NCI-H2171 treated with DMSO at 0.1 percent for 48 hours (cell line): ENCODE measurements around the gene EFHD1.
"Not testable (repeated sequence)": the region's sequence is repeated elsewhere in the genome, so short reads cannot be mapped to it uniquely, and the experiment has no call there.

Experiments
- DNase-seq: peaks from one replicate; lab custom pipeline; 2025; lab: John Stamatoyannopoulos, UW

Gene EFHD1

DNA sequence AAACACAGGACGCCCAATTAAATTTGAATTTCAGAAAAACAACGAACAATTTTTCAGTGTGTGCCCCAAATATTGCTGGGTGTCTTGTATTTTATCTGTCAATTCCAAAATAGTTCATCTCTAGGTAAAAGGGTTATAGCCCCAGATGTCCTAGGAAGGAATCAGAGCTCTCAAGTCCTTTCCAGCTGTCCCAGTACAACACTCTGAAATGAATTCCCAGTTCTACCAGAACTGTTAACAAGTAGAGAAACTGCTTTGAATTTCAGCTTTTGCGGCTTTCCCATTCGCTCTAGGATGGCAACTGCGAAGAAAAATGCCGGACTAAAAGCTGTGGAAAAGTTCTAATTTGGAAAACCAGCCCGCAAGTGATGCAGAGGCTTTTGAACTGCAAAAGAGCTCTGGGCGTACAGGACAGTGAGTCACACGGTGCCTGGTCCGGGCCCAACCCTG lies 63.2 kb downstream of the EFHD1 start:
- no peak for DNase-seq

DNA sequence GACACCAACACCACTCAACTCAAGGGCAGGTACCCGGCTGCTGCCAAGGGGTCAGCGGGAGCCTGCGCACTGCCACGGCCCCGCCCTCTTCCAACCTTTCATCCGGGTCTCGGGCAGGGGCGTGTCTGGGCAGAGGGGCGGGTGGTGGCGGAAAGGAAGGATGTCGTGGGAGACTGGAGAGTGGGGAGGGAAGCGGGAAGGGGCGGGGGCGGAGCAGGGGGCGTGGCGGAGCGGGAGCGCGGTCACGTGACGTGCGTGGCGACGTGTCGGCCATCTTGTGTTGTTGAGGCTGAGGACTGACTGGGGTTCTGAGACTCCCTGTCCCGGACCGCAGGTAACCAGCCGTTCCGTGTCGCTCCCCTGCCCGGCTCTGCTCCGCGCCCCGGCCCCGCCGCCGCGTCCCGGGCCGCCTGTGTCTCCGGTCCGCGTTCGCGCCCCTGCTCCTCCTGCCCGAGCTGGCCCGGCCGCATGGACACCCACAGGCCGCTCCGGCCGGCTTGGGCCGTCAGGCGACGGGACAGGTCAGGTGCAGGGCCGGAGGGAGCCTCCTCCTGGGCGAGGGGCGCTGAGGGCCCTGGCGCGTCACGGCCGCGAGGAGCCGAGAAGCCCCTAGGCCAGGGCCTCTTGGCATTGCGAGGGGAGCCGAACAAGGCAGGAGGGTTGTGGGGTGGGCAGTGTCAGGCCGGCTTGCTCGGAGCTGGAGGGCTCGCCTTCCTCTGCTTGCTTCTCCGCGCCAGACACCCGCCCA lies 63.8 kb downstream of the EFHD1 start, which contains the start of gene GIGYF2:
Gene GIGYF2, plus strand, starts transcription at position 273 of the 748 bp plus-strand sequence. CDS start 37,867 bp downstream, outside the sequence.
- DNase-seq, result peak; percentile 88

DNA sequence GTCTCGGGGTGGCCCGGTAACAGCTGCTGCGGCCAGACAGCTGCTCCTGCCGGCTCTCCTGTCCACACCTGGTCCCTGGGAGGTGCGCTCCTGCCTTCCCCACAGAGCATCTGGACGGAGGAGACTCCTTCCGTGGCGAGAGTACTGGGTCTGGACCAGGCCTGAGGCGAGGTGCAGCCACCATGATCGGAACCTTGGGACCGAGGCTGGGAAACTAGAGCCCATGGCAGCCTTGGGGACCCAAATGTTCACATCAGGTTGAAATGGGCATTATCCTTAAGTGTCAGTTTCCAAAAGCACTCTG lies 64.4 kb downstream of the EFHD1 start:
- no peak for DNase-seq

DNA sequence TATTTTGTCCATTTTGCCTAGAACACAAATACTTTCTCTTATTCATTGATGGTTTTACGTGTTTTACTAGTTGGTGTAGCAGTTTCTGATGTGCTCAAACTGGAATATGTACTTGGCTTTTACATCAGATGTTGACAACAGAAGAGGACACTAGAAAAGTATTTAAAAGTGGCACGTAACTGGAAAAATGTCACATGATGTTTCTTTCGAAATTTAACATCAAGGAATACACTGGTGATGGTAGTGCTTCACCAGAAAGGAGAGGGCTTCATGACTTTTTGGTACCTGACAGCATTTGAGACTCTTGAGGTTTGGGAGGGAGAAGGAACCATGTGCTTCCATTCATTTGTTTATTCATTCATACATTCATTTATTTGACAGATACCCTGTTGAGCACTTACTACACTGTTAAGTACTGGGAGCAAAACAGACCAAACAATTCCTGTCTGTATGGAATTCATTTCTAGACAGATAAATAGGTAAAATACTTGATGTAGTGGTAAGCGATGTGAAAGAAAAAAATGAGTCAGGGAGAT lies 65.2 kb downstream of the EFHD1 start:
- DNase-seq, result no peak

DNA sequence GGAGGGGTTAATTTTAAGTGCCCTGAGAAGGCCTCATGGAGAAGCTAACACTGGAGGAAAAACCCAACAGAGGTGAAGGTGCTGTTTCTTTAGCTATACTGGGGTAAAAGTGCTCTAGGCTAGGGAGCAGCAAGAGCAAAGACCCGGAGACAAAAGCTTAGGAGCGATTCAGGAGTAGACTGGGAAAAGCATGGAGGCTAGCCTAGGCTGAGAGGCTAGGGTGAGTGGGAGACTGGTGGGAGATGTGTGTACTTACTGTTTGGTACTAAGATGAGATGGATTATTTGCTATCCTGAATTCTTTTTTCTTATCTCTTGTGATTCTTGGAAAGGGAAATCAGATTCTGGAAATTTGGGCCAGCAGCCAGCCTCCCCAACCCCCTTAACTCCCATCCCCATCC lies 65.7 kb downstream of the EFHD1 start:
- DNase-seq, result no peak

DNA sequence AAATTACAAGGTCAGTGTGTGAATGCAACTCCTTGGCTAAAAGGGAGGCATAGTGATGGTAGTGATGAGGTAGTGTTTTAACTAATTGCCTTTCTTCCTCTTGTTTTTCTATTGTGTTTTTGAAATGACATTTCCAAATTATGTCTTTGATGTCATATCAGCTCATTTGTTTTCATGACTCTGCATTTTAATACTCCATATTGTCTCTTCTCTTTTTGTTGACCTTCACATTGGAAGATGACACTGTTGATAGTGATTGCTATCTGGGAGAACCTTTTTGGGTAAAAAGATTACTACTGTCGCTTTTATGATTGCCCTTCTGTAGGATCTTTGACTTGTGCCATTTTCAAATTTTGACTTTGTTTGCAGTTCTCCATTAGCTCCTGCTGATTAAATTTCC lies 66.8 kb downstream of the EFHD1 start:
- no peak for DNase-seq

DNA sequence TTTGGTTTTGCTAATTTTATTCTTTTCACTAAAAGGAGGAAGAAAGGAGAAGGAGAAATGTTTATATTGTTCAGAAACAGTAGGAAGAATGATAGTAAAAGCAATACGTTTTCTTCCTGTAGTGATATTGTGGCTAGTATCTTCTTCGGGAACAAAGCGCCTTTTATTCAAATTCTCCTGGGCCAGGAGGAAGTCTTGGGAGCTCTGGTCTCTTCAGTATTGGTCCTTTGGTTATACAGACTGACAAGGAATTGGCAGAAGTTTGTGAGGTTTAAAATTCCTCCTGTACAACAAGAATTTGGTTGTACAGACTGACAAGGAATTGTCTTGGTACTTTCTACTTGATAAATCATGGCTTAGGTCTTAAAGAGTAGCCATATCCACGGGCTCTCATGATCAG lies 73.7 kb downstream of the EFHD1 start:
- DNase-seq, result no peak

DNA sequence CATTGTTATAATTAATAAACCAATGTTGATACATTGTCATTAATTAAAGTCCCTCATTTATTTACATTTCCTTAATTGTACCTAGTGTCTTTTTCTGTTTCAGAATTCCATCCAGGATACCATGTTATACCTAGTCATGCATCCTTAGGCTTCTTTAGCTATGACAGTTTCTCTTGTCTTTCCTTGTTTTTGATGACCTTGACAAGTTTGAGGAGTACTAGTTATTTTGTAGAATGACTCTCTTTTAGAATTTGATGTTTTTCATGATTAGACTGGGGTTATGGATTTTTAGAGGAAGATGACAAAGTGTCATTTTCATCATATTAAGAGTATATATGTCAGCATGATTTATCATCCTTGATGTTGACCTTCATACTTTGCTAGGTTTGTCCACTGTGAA lies 80.1 kb downstream of the EFHD1 start:
- DNase-seq, result no peak

DNA sequence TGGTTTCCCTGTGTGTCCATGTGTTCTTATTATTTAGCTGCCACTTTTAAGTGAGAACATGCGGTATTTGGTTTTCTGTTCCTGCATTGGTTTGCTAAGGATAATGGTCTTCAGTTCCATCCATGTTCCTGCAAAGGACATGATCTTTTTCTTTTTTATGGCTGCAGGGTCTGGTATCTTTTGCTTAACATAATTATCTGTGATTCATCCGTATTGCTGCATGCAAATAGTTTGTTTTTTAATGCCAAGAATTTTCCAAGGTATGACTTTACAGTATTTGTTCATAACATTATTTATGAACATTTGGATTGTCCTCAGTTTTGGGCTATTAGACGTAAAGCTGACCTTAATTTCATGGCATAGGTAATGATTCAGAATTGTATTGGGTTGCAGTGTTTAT lies 81.6 kb downstream of the EFHD1 start:
- no peak for DNase-seq

DNA sequence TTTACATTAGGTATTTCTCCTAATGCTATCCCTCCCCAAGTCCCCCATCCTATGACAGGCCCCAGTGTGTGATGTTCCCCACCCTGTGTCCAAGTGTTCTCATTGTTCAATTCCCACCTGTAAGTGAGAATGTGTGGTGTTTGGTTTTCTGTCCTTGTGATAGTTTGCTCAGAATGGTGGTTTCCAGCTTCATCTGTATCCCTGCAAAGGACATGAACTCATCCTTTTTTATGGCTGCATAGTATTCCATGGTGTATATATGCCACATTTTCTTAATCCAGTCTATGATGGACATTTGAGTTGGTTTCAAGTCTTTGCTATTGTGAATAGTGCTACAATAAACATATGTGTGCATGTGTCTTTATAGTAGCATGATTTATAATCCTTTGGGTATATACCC lies 86.7 kb downstream of the EFHD1 start:
- not testable (repeated sequence) for DNase-seq

DNA sequence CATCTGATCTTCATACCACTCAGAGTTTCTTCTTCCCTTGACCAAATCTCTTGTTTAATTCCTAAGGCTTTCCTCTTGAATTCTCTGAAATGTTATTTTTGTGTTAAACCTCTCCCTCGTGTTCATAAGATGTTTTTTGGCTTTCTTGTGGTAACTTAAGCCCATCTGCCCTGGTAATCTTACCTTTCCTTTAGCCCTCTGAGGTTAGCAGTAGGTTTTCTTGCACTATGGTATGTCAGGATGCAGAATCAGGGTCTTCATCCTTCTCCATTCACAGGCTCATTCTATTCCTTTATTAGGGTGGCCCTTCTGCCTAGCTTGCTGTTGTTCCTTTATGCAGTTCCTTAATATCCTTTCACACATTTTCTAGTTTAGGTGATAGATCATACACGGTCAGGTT lies 87.9 kb downstream of the EFHD1 start:
- no peak for DNase-seq

DNA sequence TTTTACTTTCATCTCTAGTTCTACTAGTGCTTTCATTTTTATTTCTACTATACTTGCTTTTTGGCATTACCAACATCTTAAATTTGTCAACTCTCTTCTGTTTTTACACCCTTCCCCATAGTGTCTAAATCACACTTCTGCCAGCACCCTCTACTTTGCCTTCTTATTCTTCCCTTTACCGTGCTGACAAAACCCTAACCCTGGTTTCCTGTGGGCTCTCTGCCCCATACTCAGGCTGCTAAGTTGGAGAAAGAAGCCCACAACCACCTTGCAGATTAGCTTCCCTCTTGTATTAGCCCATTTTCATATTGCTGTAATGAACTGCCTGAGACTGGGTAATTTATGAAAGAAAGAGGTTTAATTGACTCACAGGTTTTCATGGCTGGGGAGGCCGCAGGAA lies 88.5 kb downstream of the EFHD1 start:
- DNase-seq, result no peak

DNA sequence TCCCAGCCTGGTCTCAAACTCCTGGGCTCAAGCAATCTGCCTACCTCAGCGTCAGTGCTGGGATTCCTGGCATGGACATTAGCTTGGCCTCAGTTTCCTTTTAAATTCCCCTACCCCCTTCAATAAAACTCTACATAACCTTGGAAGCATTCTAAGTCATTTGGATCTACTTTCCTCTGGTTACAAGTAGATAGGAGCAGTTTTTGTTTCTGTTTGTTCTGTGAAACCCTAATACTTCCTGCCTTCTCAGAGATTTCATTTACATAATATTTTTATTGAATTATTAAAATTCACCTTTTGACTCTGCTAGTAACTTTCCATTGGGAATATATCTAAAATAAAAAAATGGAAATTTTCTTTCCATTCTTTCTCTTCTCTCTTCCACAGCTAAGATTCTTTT lies 89.6 kb downstream of the EFHD1 start:
- no peak for DNase-seq

DNA sequence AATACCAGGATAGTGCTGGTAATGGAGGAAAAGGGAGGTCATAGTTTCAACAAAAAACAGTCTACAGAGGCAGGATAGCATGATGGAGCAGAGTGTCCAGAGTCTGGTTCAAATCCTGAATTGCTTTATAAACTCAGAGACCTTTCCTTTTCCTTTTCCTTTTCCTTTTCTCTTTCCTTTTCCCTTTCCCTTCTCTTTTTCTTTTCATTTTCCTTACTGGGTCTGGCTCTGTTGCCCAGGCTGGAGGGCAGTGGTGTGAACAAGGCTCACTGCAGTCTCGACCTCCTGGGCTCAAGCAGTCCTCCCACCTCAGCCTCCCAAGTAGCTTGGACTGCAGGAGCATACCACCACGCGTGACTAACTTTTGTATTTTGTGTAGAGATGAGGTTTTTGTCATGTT lies 95.4 kb downstream of the EFHD1 start:
- no peak for DNase-seq

DNA sequence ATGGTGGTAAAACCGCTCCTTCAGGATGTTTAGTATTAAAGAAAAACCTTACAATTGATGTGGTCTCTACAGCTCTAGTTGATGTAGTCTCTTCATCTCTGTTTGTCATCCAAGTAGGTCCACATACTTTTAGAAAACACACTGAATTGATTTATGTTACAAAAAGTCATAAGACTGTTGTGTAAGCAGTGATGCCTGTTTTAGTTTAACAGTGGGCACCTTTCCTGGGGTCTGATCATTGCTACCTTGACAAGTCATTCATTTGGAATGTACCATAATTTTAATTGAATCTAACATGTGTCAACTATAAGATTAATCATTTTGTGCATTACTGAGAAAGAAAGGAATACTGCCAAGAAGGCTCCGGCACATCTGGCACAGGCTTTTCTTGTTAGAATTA lies 98.1 kb downstream of the EFHD1 start:
- DNase-seq, result no peak
